WTC11 (cell line): ENCODE data around the gene NRSN2. TPM values are rescaled to one million over a fixed set of nuclear protein-coding genes. Genes with fewer than 3 reads are reported as not detected.
A peak's percentile ranks its signal among the peaks of the same experiment; 100 is the strongest.

Source experiments
- AFF4 ChIP-seq: sonication (generic); formaldehyde crosslinking; IDR thresholded peaks from 2 replicates; pipeline ENCODE4 v1.8.1; 2023; ENCODE audit warnings: mild to moderate bottlenecking, missing genetic modification reagents, borderline replicate concordance
- CDX4 ChIP-seq: fragments of 250-450 bp; sonication (Bioruptor Pico); IDR thresholded peaks from 2 replicates; pipeline ENCODE4 v1.9.0; 2021; ENCODE audit warnings: moderate library complexity, mild to moderate bottlenecking, inconsistent platforms, borderline replicate concordance
- CREB1 ChIP-seq: sonication (generic); formaldehyde crosslinking; IDR thresholded peaks from 2 replicates; pipeline ENCODE4 v1.8.0; 2023; ENCODE audit warnings: mild to moderate bottlenecking, missing genetic modification reagents
- E2F1 ChIP-seq: sonication (generic); formaldehyde crosslinking; IDR thresholded peaks from 2 replicates; pipeline ENCODE4 v1.8.0; 2022; ENCODE audit warnings: mild to moderate bottlenecking, missing genetic modification reagents
- E2F4 ChIP-seq: sonication (generic); formaldehyde crosslinking; IDR thresholded peaks from 2 replicates; pipeline ENCODE4 v1.8.1; 2022; ENCODE audit warnings: low read depth, mild to moderate bottlenecking, moderate library complexity, missing genetic modification reagents, borderline replicate concordance
- FOXK1 ChIP-seq: sonication (generic); formaldehyde crosslinking; IDR thresholded peaks from 2 replicates; pipeline ENCODE4 v1.8.0; 2022; ENCODE audit warnings: mild to moderate bottlenecking, moderate library complexity, missing genetic modification reagents
- FOXP1 ChIP-seq: sonication (generic); formaldehyde crosslinking; IDR thresholded peaks from 2 replicates; pipeline ENCODE4 v1.8.0; 2022; ENCODE audit warnings: missing genetic modification reagents, mild to moderate bottlenecking, moderate library complexity, borderline replicate concordance
- GRHL2 ChIP-seq: fragments of 250-450 bp; sonication (Bioruptor Pico); IDR thresholded peaks from 2 replicates; pipeline ENCODE4 v1.8.0; 2022; ENCODE audit warnings: mild to moderate bottlenecking, moderate library complexity; ENCODE audit not compliant: insufficient replicate concordance, severe bottlenecking
- HMGXB4 ChIP-seq: sonication (generic); formaldehyde crosslinking; IDR thresholded peaks from 2 replicates; pipeline ENCODE4 v1.8.1; 2023; ENCODE audit warnings: mild to moderate bottlenecking, moderate library complexity, missing genetic modification reagents
- IRF1 ChIP-seq: sonication (generic); formaldehyde crosslinking; IDR thresholded peaks from 2 replicates; pipeline ENCODE4 v1.8.0; 2023; ENCODE audit warnings: missing genetic modification reagents
- JAZF1 ChIP-seq: fragments of 250-450 bp; sonication (Bioruptor Pico); IDR thresholded peaks from 2 replicates; pipeline ENCODE4 v1.9.0; 2021; ENCODE audit warnings: moderate library complexity, mild to moderate bottlenecking, inconsistent platforms
- NFE2L1 ChIP-seq: sonication (generic); formaldehyde crosslinking; IDR thresholded peaks from 2 replicates; pipeline ENCODE4 v1.8.1; 2023; ENCODE audit warnings: missing genetic modification reagents
- NR2C2 ChIP-seq: sonication (generic); formaldehyde crosslinking; IDR thresholded peaks from 2 replicates; pipeline ENCODE4 v1.8.0; 2022; ENCODE audit warnings: mild to moderate bottlenecking, missing genetic modification reagents
- RORB ChIP-seq: fragments of 250-450 bp; sonication (Bioruptor Pico); IDR thresholded peaks from 2 replicates; pipeline ENCODE4 v1.9.0; 2021; ENCODE audit warnings: mild to moderate bottlenecking
- TEAD1 ChIP-seq: sonication (generic); formaldehyde crosslinking; IDR thresholded peaks from 2 replicates; pipeline ENCODE4 v1.8.0; 2022; ENCODE audit warnings: mild to moderate bottlenecking, missing genetic modification reagents
- ZNF219 ChIP-seq: sonication (generic); formaldehyde crosslinking; IDR thresholded peaks from 2 replicates; pipeline ENCODE4 v1.8.0; 2023; ENCODE audit warnings: missing genetic modification reagents, mild to moderate bottlenecking, borderline replicate concordance
- ZNF232 ChIP-seq: sonication (generic); formaldehyde crosslinking; IDR thresholded peaks from 2 replicates; pipeline ENCODE4 v1.8.0; 2022; ENCODE audit warnings: mild to moderate bottlenecking, missing genetic modification reagents
- ZNF263 ChIP-seq: sonication (generic); formaldehyde crosslinking; IDR thresholded peaks from 2 replicates; pipeline ENCODE4 v1.8.1; 2022; ENCODE audit warnings: low read depth, mild to moderate bottlenecking, moderate library complexity, missing genetic modification reagents
- ZNF396 ChIP-seq: fragments of 250-450 bp; sonication (Bioruptor Pico); IDR thresholded peaks from 2 replicates; pipeline ENCODE4 v1.8.0; 2021; ENCODE audit warnings: mild to moderate bottlenecking, moderate library complexity, borderline replicate concordance
- ZNF416 ChIP-seq: fragments of 250-450 bp; sonication (Bioruptor Pico); IDR thresholded peaks from 2 replicates; pipeline ENCODE4 v1.9.0; 2021; ENCODE audit warnings: mild to moderate bottlenecking, inconsistent platforms
- ZNF532 ChIP-seq: fragments of 250-450 bp; sonication (Bioruptor Pico); IDR thresholded peaks from 2 replicates; pipeline ENCODE4 v1.9.0; 2021; ENCODE audit warnings: mild to moderate bottlenecking, borderline replicate concordance
- ZNF671 ChIP-seq: fragments of 250-450 bp; sonication (Bioruptor Pico); IDR thresholded peaks from 2 replicates; pipeline ENCODE4 v1.8.0; 2021; ENCODE audit warnings: mild to moderate bottlenecking
- ZSCAN18 ChIP-seq: fragments of 250-450 bp; sonication (Bioruptor Pico); IDR thresholded peaks from 2 replicates; pipeline ENCODE4 v2.1.2; 2022; ENCODE audit warnings: mild to moderate bottlenecking, moderate library complexity
- total RNA-seq: library from RNA; stranded (reverse); gene quantifications from 3 replicates; pipeline ENCODE4 v1.2.3, GENCODE V29; 2021

NRSN2 gene
- total RNA-seq, 1 experiment from 2014 or later: 23.0 TPM

GRCh38 chr20:347640-348484 lies 951 bp downstream of the NRSN2 start (continued):
- TF ChIP-seq AFF4 (CRISPR knock-in tag) (no peak), ZNF416 (CRISPR knock-in tag) (no peak), ZNF532 (CRISPR knock-in tag) (no peak), ZNF219 (CRISPR knock-in tag) (no peak), E2F1 (CRISPR knock-in tag) (no peak), NR2C2 (no peak), ZSCAN18 (CRISPR knock-in tag) (no peak), IRF1 (CRISPR knock-in tag) (no peak), NFE2L1 (CRISPR knock-in tag) (no peak; the same call in 1 of the 2 replicates), ZNF263 (CRISPR knock-in tag) (0 out of 2 replicates have a peak, but pooled peaks have one; percentile 52), ZNF671 (no peak), ZNF232 (CRISPR knock-in tag) (peak; percentile 26; the same call in 1 of the 2 replicates), FOXK1 (peak; percentile 28; the same call in 1 of the 2 replicates), GRHL2 (no peak), ZNF396 (CRISPR knock-in tag) (no peak), TEAD1 (CRISPR knock-in tag) (peak; percentile 74; the same call in 1 of the 2 replicates), E2F4 (CRISPR knock-in tag) (no peak), RORB (no peak), HMGXB4 (CRISPR knock-in tag) (peak; percentile 53; the same call in 1 of the 2 replicates), JAZF1 (no peak), CDX4 (CRISPR knock-in tag) (no peak), FOXP1 (CRISPR knock-in tag) (peak; percentile 84), CREB1 (0 out of 2 replicates have a peak, but pooled peaks have one; percentile 1)
